Gastroesophageal sphincter (tissue), 4 donors: ENCODE data around the gene CAP1. TPM values are rescaled to one million over a fixed set of nuclear protein-coding genes. Genes with fewer than 3 reads are reported as not detected.

Experiments used
- total RNA-seq, 4 donors: library from RNA; depleted of rRNA; stranded (reverse); fragments of >200 nt; gene quantifications; one replicate each; pipeline ENCODE4 v1.1.0, GENCODE V29; 2016

CAP1 gene
- total RNA-seq, 4 donors from 2014 or later, result 421 to 533 (median 500) TPM

Other genes starting within 250 kb of the CAP1 start
- 10 to 100 TPM; 19.3 to 24.0 (median 21.7) TPM for gene TRIT1, start 157.2 kb upstream of the CAP1 start, total RNA-seq
- gene MYCL, start 138.8 kb upstream of the CAP1 start, total RNA-seq, result 1 to 10 TPM in 1 of 4 donors, under 1 TPM in 2, not detected in 1; 0.27 to 1.2 (median 0.69) TPM
- 1 to 10 TPM in 2 of 4 donors, under 1 TPM in 2; 0.84 to 4.8 (median 1.4) TPM for gene MFSD2A, start 85.6 kb upstream of the CAP1 start, total RNA-seq
- 10 to 100 TPM; 53.0 to 90.6 (median 65.7) TPM for gene PPT1, start 56.5 kb downstream of the CAP1 start, total RNA-seq
- 10 to 100 TPM; 19.4 to 28.7 (median 27.9) TPM for gene RLF, start 120.7 kb downstream of the CAP1 start, total RNA-seq
- not detected for gene TMCO2, start 207.2 kb downstream of the CAP1 start, total RNA-seq
- 10 to 100 TPM; 49.0 to 76.1 (median 58.3) TPM for gene ZMPSTE24, start 217.5 kb downstream of the CAP1 start, total RNA-seq